SK-N-SH (cell line): ENCODE data around the gene CPED1. TPM values are rescaled to one million over a fixed set of nuclear protein-coding genes. Genes with fewer than 3 reads are reported as not detected.

Source experiments
- CTCF ChIA-PET: fragments of 300-600, 350-600 bp; formaldehyde crosslinking; extraction: SDS; loops from one replicate; lab custom pipeline; 2021; lab: Yijun Ruan, JAX
- POLR2A ChIA-PET: fragments of 350-600 bp; sonication (Branson Sonifier 250); formaldehyde crosslinking; extraction: SDS; loops from one replicate; lab custom pipeline; 2020; ENCODE audit warnings: antibody characterized with exemption, inconsistent platforms; lab: Yijun Ruan, JAX
- DNase-seq: peaks from one replicate; pipeline ENCODE4 v3.0.0; 2012
- H2AFZ ChIP-seq: fragments of 200-600 bp; sonication (generic); 2 replicates; pipeline ENCODE4 v1.8.1; 2016; ENCODE audit warnings: antibody characterized with exemption, mild to moderate bottlenecking, low read depth
- H3F3A ChIP-seq: fragments of 200-600 bp; sonication (generic); replicated peaks from 2 replicates; pipeline ENCODE3; 2016; ENCODE audit warnings: antibody characterized with exemption, mild to moderate bottlenecking; ENCODE audit not compliant: insufficient read depth
- H3K27ac ChIP-seq, 2 experiments: fragments of 200-500 bp in 1 of 2; fragments of 200-600 bp in 1 of 2; sonication (Bioruptor generic) in 1 of 2; sonication (generic), shearing (Covaris generic) in 1 of 2; 2 replicates each; pipeline versions ENCODE4 v1.5.1 to v1.6.1; 2014 to 2016; ENCODE audit warnings: low read depth in 2 of 2, inconsistent platforms in 1 of 2, low read length in 1 of 2, mild to moderate bottlenecking in 1 of 2, mixed read lengths in 1 of 2
- H3K27me3 ChIP-seq: fragments of 200-600 bp; sonication (generic), shearing (Covaris generic); 2 replicates; pipeline ENCODE4 v1.6.1; 2016; ENCODE audit warnings: mixed run types; ENCODE audit not compliant: insufficient read depth
- H3K36me3 ChIP-seq, 2 experiments: fragments of 200-500 bp in 1 of 2; fragments of 200-600 bp in 1 of 2; sonication (Bioruptor generic) in 1 of 2; sonication (generic) in 1 of 2; replicated peaks in 1 of 2; 2 replicates each; pipeline versions ENCODE3 to v1.5.1; 2014 to 2016; ENCODE audit warnings: low read length in 1 of 2, mild to moderate bottlenecking in 1 of 2; ENCODE audit not compliant: insufficient read depth in 2 of 2, control insufficient read depth in 1 of 2
- H3K4me1 ChIP-seq, 2 experiments: fragments of 200-500 bp in 1 of 2; fragments of 200-600 bp in 1 of 2; sonication (Bioruptor generic) in 1 of 2; sonication (generic), shearing (Covaris generic) in 1 of 2; 2 replicates each; pipeline versions ENCODE4 v1.5.1 to v1.6.1; 2014 to 2016; ENCODE audit warnings: low read depth in 1 of 2, low read length in 1 of 2, mixed run types in 1 of 2; ENCODE audit not compliant: insufficient read depth in 2 of 2, control insufficient read depth in 1 of 2
- H3K4me2 ChIP-seq: fragments of 200-600 bp; sonication (generic), shearing (Covaris generic); 2 replicates; pipeline ENCODE4 v1.6.1; 2017; ENCODE audit warnings: mixed run types
- H3K4me3 ChIP-seq, 2 experiments: fragments of 200-500 bp in 1 of 2; fragments of 200-600 bp in 1 of 2; sonication (Bioruptor generic) in 1 of 2; sonication (generic), shearing (Covaris generic) in 1 of 2; 2 replicates each; pipeline versions ENCODE4 v1.5.1 to v1.8.1; 2014 to 2016; ENCODE audit warnings: low read depth in 2 of 2, inconsistent platforms in 1 of 2, low read length in 1 of 2, mild to moderate bottlenecking in 1 of 2, mixed read lengths in 1 of 2, moderate library complexity in 1 of 2
- H3K79me2 ChIP-seq: fragments of 200-600 bp; sonication (generic); 2 replicates; pipeline ENCODE4 v1.8.1; 2017; ENCODE audit warnings: mild to moderate bottlenecking; ENCODE audit not compliant: insufficient read depth
- H3K9ac ChIP-seq: fragments of 200-600 bp; sonication (generic); 2 replicates; pipeline ENCODE4 v1.6.1; 2017; ENCODE audit warnings: mixed run types
- H3K9me2 ChIP-seq: fragments of 200-600 bp; sonication (generic); 2 replicates; pipeline ENCODE4 v1.6.1; 2017; ENCODE audit warnings: mixed run types
- H3K9me3 ChIP-seq: fragments of 200-600 bp; sonication (generic); 2 replicates; pipeline ENCODE4 v1.6.1; 2017; ENCODE audit warnings: mixed run types, mild to moderate bottlenecking, moderate library complexity
- H4K20me1 ChIP-seq: fragments of 200-600 bp; sonication (generic); 2 replicates; pipeline ENCODE4 v1.6.1; 2017; ENCODE audit warnings: mild to moderate bottlenecking, mixed run types; ENCODE audit not compliant: insufficient read depth
- ELF1 ChIP-seq: IDR thresholded peaks from 2 replicates; pipeline ENCODE4 v1.4.0; 2012
- JUND ChIP-seq: IDR thresholded peaks from 2 replicates; pipeline ENCODE4 v1.4.0; 2012
- MXI1 ChIP-seq: IDR thresholded peaks from 2 replicates; pipeline ENCODE4 v1.6.1; 2012; ENCODE audit warnings: mild to moderate bottlenecking, low read depth, low read length, improper control_type of control experiment
- NFIC ChIP-seq: IDR thresholded peaks from 2 replicates; pipeline ENCODE4 v1.4.0; 2012; ENCODE audit warnings: borderline replicate concordance
- RAD21 ChIP-seq: IDR thresholded peaks from 2 replicates; pipeline ENCODE4 v1.6.1; 2012; ENCODE audit warnings: mild to moderate bottlenecking, low read length
- RXRA ChIP-seq: IDR thresholded peaks from 2 replicates; pipeline ENCODE4 v1.4.0; 2012; ENCODE audit warnings: low read depth, mild to moderate bottlenecking, borderline replicate concordance
- SMC3 ChIP-seq: IDR thresholded peaks from 2 replicates; pipeline ENCODE4 v1.6.1; 2012; ENCODE audit warnings: low read depth, low read length, improper control_type of control experiment
- TCF12 ChIP-seq: IDR thresholded peaks from 2 replicates; pipeline ENCODE4 v1.4.0; 2012
- TEAD4 ChIP-seq: IDR thresholded peaks from 2 replicates; pipeline ENCODE4 v1.4.0; 2012; ENCODE audit warnings: mild to moderate bottlenecking, borderline replicate concordance; ENCODE audit not compliant: insufficient read depth
- WGBS: methylation state at CpG from one replicate; pipeline ENCODE4 v1.1.6; 2017; ENCODE audit warnings: low lambda C conversion rate; 5-methylcytosine and 5-hydroxymethylcytosine counted together
- polyA plus RNA-seq, 3 experiments: library from polyadenylated mRNA; depleted of rRNA; stranded (reverse); fragments of >200 nt; gene quantifications; 2 replicates each; pipeline ENCODE4 v1.2.3, GENCODE V29; 2012
- TF ChIP-seq, protein P1 (sequence below): IDR thresholded peaks from 2 replicates; pipeline ENCODE4 v1.6.1; 2012; ENCODE audit warnings: mild to moderate bottlenecking, low read depth, low read length, moderate library complexity
- TF ChIP-seq, protein P2 (sequence below): IDR thresholded peaks from 2 replicates; pipeline ENCODE4 v1.4.0; 2012; ENCODE audit warnings: low read depth, borderline replicate concordance

Gene CPED1
- polyA plus RNA-seq, 1 of the 3 experiments (the other 2 are of a cell fraction): 4.4 TPM

DNA sequence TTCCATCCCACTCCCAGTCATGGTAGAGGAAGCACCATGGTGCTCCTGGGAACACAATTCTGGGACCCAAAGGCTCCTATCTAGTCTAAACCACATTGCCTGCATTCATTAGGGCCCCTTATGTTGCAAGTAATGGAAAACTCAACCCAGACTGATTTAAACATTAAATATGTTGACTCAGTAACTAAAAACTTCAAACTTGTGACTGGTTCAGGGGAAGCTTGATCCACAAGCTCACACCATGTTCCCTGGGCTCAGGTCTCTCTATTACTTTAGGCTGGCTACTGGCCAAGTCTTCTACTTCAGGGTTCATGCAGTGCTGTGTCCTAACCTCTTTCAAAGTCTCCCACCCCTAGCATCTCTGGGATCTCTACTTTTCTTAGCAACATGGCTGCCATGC, 353.4 kb downstream of the CPED1 start:
- Histone ChIP-seq H3K4me3 (no peak overlapping the region), H4K20me1 (no peaks in the 10 kb centered on the region), H3K4me1 (peaks cover 4 to 5% of the 10 kb centered on the region in 2 experiments; a peak in 1 of 4 replicates), H3K27me3 (no peaks in the 10 kb centered on the region), H3K4me2 (no peak overlapping the region), H3K9me3 (no peaks in the 10 kb centered on the region), H3K79me2 (no peaks in the 10 kb centered on the region), H3K36me3 (peaks cover 9 to 10% of the 10 kb centered on the region in 2 experiments), H3K9ac (no peak overlapping the region), H3K9me2 (no peaks in the 10 kb centered on the region), H3F3A (peaks cover 7% of the 10 kb centered on the region), H2AFZ (no peak overlapping the region), H3K27ac (no peak overlapping the region)
- CTCF ChIA-PET: interaction anchor here (1.3 kb wide), 2 partner anchors 9 to 13 kb away, joined by 3 to 4 read pairs; partner anchors contain the start of gene WNT16
- POLR2A ChIA-PET: no interaction called here
- DNase-seq: no peak
- TF ChIP-seq NFIC: no peak
- no peak for TF ChIP-seq RXRA
- TF ChIP-seq ELF1: no peak
- TF ChIP-seq, protein P1, sequence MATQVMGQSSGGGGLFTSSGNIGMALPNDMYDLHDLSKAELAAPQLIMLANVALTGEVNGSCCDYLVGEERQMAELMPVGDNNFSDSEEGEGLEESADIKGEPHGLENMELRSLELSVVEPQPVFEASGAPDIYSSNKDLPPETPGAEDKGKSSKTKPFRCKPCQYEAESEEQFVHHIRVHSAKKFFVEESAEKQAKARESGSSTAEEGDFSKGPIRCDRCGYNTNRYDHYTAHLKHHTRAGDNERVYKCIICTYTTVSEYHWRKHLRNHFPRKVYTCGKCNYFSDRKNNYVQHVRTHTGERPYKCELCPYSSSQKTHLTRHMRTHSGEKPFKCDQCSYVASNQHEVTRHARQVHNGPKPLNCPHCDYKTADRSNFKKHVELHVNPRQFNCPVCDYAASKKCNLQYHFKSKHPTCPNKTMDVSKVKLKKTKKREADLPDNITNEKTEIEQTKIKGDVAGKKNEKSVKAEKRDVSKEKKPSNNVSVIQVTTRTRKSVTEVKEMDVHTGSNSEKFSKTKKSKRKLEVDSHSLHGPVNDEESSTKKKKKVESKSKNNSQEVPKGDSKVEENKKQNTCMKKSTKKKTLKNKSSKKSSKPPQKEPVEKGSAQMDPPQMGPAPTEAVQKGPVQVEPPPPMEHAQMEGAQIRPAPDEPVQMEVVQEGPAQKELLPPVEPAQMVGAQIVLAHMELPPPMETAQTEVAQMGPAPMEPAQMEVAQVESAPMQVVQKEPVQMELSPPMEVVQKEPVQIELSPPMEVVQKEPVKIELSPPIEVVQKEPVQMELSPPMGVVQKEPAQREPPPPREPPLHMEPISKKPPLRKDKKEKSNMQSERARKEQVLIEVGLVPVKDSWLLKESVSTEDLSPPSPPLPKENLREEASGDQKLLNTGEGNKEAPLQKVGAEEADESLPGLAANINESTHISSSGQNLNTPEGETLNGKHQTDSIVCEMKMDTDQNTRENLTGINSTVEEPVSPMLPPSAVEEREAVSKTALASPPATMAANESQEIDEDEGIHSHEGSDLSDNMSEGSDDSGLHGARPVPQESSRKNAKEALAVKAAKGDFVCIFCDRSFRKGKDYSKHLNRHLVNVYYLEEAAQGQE: no peak
- no peak for TF ChIP-seq SMC3
- no peak for TF ChIP-seq RAD21
- no peak for TF ChIP-seq TEAD4
- TF ChIP-seq, protein P2, sequence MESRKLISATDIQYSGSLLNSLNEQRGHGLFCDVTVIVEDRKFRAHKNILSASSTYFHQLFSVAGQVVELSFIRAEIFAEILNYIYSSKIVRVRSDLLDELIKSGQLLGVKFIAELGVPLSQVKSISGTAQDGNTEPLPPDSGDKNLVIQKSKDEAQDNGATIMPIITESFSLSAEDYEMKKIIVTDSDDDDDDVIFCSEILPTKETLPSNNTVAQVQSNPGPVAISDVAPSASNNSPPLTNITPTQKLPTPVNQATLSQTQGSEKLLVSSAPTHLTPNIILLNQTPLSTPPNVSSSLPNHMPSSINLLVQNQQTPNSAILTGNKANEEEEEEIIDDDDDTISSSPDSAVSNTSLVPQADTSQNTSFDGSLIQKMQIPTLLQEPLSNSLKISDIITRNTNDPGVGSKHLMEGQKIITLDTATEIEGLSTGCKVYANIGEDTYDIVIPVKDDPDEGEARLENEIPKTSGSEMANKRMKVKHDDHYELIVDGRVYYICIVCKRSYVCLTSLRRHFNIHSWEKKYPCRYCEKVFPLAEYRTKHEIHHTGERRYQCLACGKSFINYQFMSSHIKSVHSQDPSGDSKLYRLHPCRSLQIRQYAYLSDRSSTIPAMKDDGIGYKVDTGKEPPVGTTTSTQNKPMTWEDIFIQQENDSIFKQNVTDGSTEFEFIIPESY: no peak

DNA sequence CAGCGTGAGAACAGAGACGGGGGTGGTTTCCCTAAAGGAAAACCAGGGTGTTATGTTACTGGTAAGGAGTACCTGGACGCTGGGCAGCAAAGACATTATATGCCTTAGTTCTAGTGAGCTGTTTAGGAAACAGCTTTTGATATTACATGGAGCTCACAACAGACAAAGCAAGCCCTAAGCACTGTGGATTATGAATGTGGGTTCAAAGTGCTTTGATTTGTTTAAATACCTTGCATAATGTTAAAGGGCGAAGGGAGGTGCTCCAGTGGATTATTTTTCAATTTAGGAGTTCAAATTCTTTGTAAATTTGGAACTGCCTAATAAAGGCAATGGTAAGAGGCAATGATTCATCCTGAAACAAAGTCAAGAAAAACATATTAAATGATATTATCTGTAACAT, 354.1 kb downstream of the CPED1 start:
- H3K79me2 ChIP-seq: no peaks in the 10 kb centered on the region
- peaks cover 3 to 5% of the 10 kb centered on the region in 2 experiments; a peak in 1 of 4 replicates for H3K4me1 ChIP-seq
- no peak for TF ChIP-seq TCF12
- TF ChIP-seq JUND: no peak
- TF ChIP-seq TEAD4: no peak
- no peak for TF ChIP-seq MXI1
- 97% methylated on average over 4 of the region's 4 CpGs for WGBS
- no peak overlapping the region for H3K9ac ChIP-seq
- DNase-seq: no peak
- no peak overlapping the region for H3K4me2 ChIP-seq
- H3K36me3 ChIP-seq: peaks cover 16% of the 10 kb centered on the region in 2 experiments
- no peaks in the 10 kb centered on the region for H3K9me3 ChIP-seq
- H3K27me3 ChIP-seq: no peaks in the 10 kb centered on the region
- H3F3A ChIP-seq: peaks cover 7% of the 10 kb centered on the region
- POLR2A ChIA-PET: no interaction called here
- H3K27ac ChIP-seq: no peak overlapping the region
- no peak overlapping the region for H3K4me3 ChIP-seq
- H2AFZ ChIP-seq: no peak overlapping the region
- no peaks in the 10 kb centered on the region for H3K9me2 ChIP-seq
- CTCF ChIA-PET: interaction anchor here (1.3 kb wide), 2 partner anchors 9 to 13 kb away, joined by 3 to 4 read pairs; partner anchors contain the start of gene WNT16
- no peaks in the 10 kb centered on the region for H4K20me1 ChIP-seq
